ENCODE data around the gene NAALADL2.

- TF ChIP-seq CEBPB (IDR thresholded peaks at IDR 0.05) (no peak), RAD21 (IDR thresholded peaks at IDR 0.05; ENCODE audit: low read depth) (no peak), FOXM1 (IDR thresholded peaks at IDR 0.05; ENCODE audit: borderline replicate concordance, low read depth) (no peak)
- TF ChIP-seq, protein P1, sequence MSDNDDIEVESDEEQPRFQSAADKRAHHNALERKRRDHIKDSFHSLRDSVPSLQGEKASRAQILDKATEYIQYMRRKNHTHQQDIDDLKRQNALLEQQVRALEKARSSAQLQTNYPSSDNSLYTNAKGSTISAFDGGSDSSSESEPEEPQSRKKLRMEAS (IDR thresholded peaks at IDR 0.05), result no peak
Measured at GRCh38 chr3:175601521-175601920, 742.4 kb downstream of the NAALADL2 start.
